GM12878 (cell line): ENCODE measurements around the gene CDC42SE1. TPM values are rescaled to one million over a fixed set of nuclear protein-coding genes. Genes with fewer than 3 reads are reported as not detected.

Experiments used
- ATAC-seq: fragments of 200-7000 bp; cut with Tn5 transposase; 3 replicates; pipeline ENCODE4 v1.9.1; 2020; ENCODE audit warnings: mild to moderate bottlenecking, moderate library complexity
- BruUV-seq: library from RNA; stranded (reverse); fragments of 400-500 nt; replicated peaks from 2 replicates; lab custom pipeline; 2021; lab: Mats Ljungman, UMichigan
- CTCF ChIA-PET: fragments of 300-600 bp; sonication (Branson Sonifier 250); formaldehyde crosslinking; extraction: SDS; loops from one replicate; lab custom pipeline; 2021; ENCODE audit warnings: inconsistent platforms; lab: Yijun Ruan, JAX
- POLR2A ChIA-PET: fragments of 350-600 bp; formaldehyde crosslinking; extraction: SDS; loops from one replicate; lab custom pipeline; 2021; ENCODE audit warnings: inconsistent platforms; lab: Charles Lee
- RAD21 ChIA-PET: fragments of 300-600 bp; sonication (Branson Sonifier 250); formaldehyde crosslinking; loops from one replicate; lab custom pipeline; 2023; ENCODE audit warnings: antibody characterized with exemption; ENCODE audit not compliant: unreplicated experiment; lab: Charles Lee
- SMC1A ChIA-PET: fragments of 300-600 bp; sonication (Branson Sonifier 250); formaldehyde crosslinking; loops from one replicate; lab custom pipeline; 2023; ENCODE audit not compliant: unreplicated experiment, uncharacterized antibody; lab: Charles Lee
- DNase-seq: peaks from one replicate; pipeline ENCODE4 v3.0.0-alpha.2; 2011; ENCODE audit warnings: low read depth, low spot score
- FAIRE-seq: peaks from 3 replicates; lab custom pipeline; 2011; peaks lifted over from hg19 to GRCh38; lab: Jason Lieb, UNC
- H2AFZ ChIP-seq: 2 replicates; pipeline ENCODE4 v1.6.0; 2011; ENCODE audit warnings: low read depth, low read length, control low read depth; ENCODE audit not compliant: control insufficient read depth
- H3K27ac ChIP-seq: 2 replicates; pipeline ENCODE4 v1.5.1; 2011; ENCODE audit warnings: control low read depth; ENCODE audit not compliant: control insufficient read depth, insufficient read depth
- H3K27me3 ChIP-seq, 2 experiments: replicated peaks in 1 of 2; 2 replicates each; pipeline versions ENCODE4 v1.6.0 to v1.6.1; 2011; ENCODE audit warnings: low read length in 1 of 2; ENCODE audit not compliant: control insufficient read depth in 2 of 2, insufficient read depth in 2 of 2
- H3K36me3 ChIP-seq, 2 experiments: 2 replicates each; pipeline ENCODE4 v1.5.1; 2011; ENCODE audit warnings: low read length in 1 of 2; ENCODE audit not compliant: control insufficient read depth in 2 of 2, insufficient read depth in 2 of 2
- H3K4me1 ChIP-seq: 2 replicates; pipeline ENCODE4 v1.6.1; 2011; ENCODE audit warnings: mild to moderate bottlenecking, low read length, moderate library complexity, mixed read lengths; ENCODE audit not compliant: control insufficient read depth, insufficient read depth
- H3K4me2 ChIP-seq: 2 replicates; pipeline ENCODE4 v1.6.0; 2011; ENCODE audit warnings: control low read depth; ENCODE audit not compliant: control insufficient read depth, insufficient read depth
- H3K4me3 ChIP-seq: fragments of 200-600 bp; sonication (generic); 2 replicates; pipeline ENCODE4 v1.5.1; 2016
- H3K79me2 ChIP-seq: 2 replicates; pipeline ENCODE4 v1.6.0; 2011; ENCODE audit warnings: low read length; ENCODE audit not compliant: control insufficient read depth, insufficient read depth
- H3K9ac ChIP-seq: 2 replicates; pipeline ENCODE4 v1.8.0; 2011; ENCODE audit warnings: low read length, control low read depth, mixed read lengths; ENCODE audit not compliant: control insufficient read depth, insufficient read depth
- H3K9me3 ChIP-seq: replicated peaks from 3 replicates; pipeline ENCODE4 v1.5.1; 2011; ENCODE audit warnings: mild to moderate bottlenecking, low read length; ENCODE audit not compliant: control insufficient read depth, insufficient read depth
- H4K20me1 ChIP-seq: 2 replicates; pipeline ENCODE4 v1.6.0; 2011; ENCODE audit not compliant: control insufficient read depth, insufficient read depth
- CREB1 ChIP-seq: IDR thresholded peaks from 2 replicates; pipeline ENCODE4 v1.6.1; 2012; ENCODE audit warnings: low read depth, mild to moderate bottlenecking, inconsistent platforms
- EED ChIP-seq: sonication (generic); IDR thresholded peaks from 2 replicates; pipeline ENCODE4 v1.6.1; 2016; ENCODE audit warnings: antibody characterized with exemption, low read depth
- ETV6 ChIP-seq, 2 experiments: fragments of 450-650 bp in 1 of 2; IDR thresholded peaks in 1 of 2; conservative IDR thresholded peaks in 1 of 2; 2 replicates each; pipeline ENCODE4 v1.6.1; 2014; ENCODE audit warnings: antibody characterized with exemption in 1 of 2, borderline replicate concordance in 1 of 2, low read depth in 1 of 2, mild to moderate bottlenecking in 1 of 2, moderate library complexity in 1 of 2
- EZH2 ChIP-seq: IDR thresholded peaks from 2 replicates; pipeline ENCODE4 v1.6.1; 2012; ENCODE audit warnings: low read depth, mild to moderate bottlenecking, control low read depth, inconsistent platforms, low read length, borderline replicate concordance; ENCODE audit not compliant: control insufficient read depth
- FOXM1 ChIP-seq: IDR thresholded peaks from 2 replicates; pipeline ENCODE4 v1.6.1; 2012; ENCODE audit warnings: low read depth, mild to moderate bottlenecking, inconsistent platforms, low read length, moderate library complexity
- MEF2A ChIP-seq: IDR thresholded peaks from 2 replicates; pipeline ENCODE4 v1.6.1; 2011; ENCODE audit warnings: low read depth, mild to moderate bottlenecking, low read length, moderate library complexity; ENCODE audit not compliant: insufficient read depth
- MYB ChIP-seq: fragments of 150-350 bp; IDR thresholded peaks from 2 replicates; pipeline ENCODE4 v1.6.1; 2014; ENCODE audit warnings: mild to moderate bottlenecking, low read depth, low read length, borderline replicate concordance
- NRF1 ChIP-seq: conservative IDR thresholded peaks from 2 replicates; pipeline ENCODE4 v1.6.1; 2011; ENCODE audit warnings: mild to moderate bottlenecking, low read depth, low read length, improper control_type of control experiment
- PAX5 ChIP-seq: IDR thresholded peaks from 2 replicates; pipeline ENCODE4 v1.6.1; 2011; ENCODE audit warnings: low read depth, low read length, borderline replicate concordance
- SRF ChIP-seq, 2 experiments: IDR thresholded peaks; 2 replicates each; pipeline ENCODE4 v1.6.1; 2011; ENCODE audit warnings: low read depth in 2 of 2, low read length in 2 of 2, mild to moderate bottlenecking in 1 of 2, moderate library complexity in 1 of 2
- ZNF207 ChIP-seq: fragments of 450-650 bp; IDR thresholded peaks from 2 replicates; pipeline ENCODE4 v1.6.1; 2014; ENCODE audit warnings: antibody characterized with exemption, mild to moderate bottlenecking, borderline replicate concordance
- ZNF274 ChIP-seq: IDR thresholded peaks from one replicate; pipeline ENCODE4 v1.8.0; 2011; ENCODE audit not compliant: insufficient read length, insufficient read depth
- WGBS: methylation state at CpG from one replicate; pipeline ENCODE4 v1.1.6; 2016; ENCODE audit warnings: low lambda C conversion rate; ENCODE audit not compliant: insufficient replicate concordance, insufficient coverage; ENCODE audit errors: missing lambda C conversion rate; 5-methylcytosine and 5-hydroxymethylcytosine counted together
- in situ Hi-C: fragments of 300-500 bp; cut with MboI; formaldehyde crosslinking; loops from 9 replicates; pipeline ENCODE4 v1.14.3; 2018; ENCODE audit warnings: mixed read lengths
- intact Hi-C: fragments of 100-400 bp; cut with micrococcal nuclease; formaldehyde crosslinking; loops from one replicate; pipeline ENCODE4 v1.14.2; 2022; ENCODE audit not compliant: unreplicated experiment
- polyA plus RNA-seq, 11 experiments: library from polyadenylated mRNA; depleted of rRNA in 4 of 11; unstranded in 6 of 11; stranded (reverse) in 5 of 11; fragments of >200 nt; fragmentation: Nextera tagmentation in 4 of 11; fragmentation: Illumina TruSeq in 1 of 11; extraction: Ambion mirVana in 4 of 11; extraction: Trizol in 1 of 11; gene quantifications; 1 replicate in 1 of 11; 2 replicates in 10 of 11; pipeline versions ENCODE4 v1.2.1 to v1.2.3, GENCODE V29; 2011 to 2016; ENCODE audit warnings: inconsistent platforms in 2 of 11, missing spikeins in 2 of 11, low read depth in 1 of 11
- total RNA-seq, 4 experiments: library from RNA; depleted of rRNA in 3 of 4; stranded (reverse); fragments of >200 nt in 3 of 4; fragmentation: Illumina TruSeq in 1 of 4; extraction: Trizol in 1 of 4; gene quantifications; 2 replicates each; pipeline versions ENCODE4 v1.2.1 to v1.2.3, GENCODE V29; 2013 to 2021
- TF ChIP-seq, protein P1 (sequence below): fragments of 150-350 bp; IDR thresholded peaks from 2 replicates; pipeline ENCODE4 v1.6.1; 2014; ENCODE audit warnings: mild to moderate bottlenecking, low read depth, low read length
- TF ChIP-seq, protein P2 (sequence below): fragments of 450-650 bp; IDR thresholded peaks from 2 replicates; pipeline ENCODE4 v1.6.1; 2014; ENCODE audit warnings: mild to moderate bottlenecking

The CDC42SE1 gene
- total and polyA plus RNA-seq, 10 of the 15 experiments (the other 5 are each of a cell fraction or from before 2014, with no cell fraction given): 35.7 to 112 (median 74.3) TPM

DNA sequence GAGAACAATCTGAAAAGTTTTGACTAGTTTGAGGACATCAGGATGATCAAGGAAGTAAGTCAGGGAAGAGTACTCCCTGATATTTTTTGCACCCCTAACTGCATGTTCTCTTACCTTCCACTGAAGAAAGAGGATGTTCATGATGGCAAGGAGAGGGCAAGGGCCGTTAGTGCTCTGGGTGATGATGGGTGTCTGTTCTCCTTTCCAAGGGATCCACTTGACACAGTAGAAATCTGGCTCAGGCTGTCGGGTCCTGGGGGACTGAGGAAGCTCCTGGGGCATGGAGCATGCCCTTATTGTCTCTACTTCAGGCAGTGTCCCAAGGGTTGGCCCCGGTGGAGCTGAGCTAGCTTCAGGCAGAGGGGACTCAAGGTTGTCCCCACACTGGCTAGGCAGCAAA, 57.4 kb downstream of the CDC42SE1 start:
- BruUV-seq: no TSS peak
- Histone ChIP-seq H3K27ac (no peak overlapping the region), H3K4me1 (peaks cover 7% of the 10 kb centered on the region), H4K20me1 (no peaks in the 10 kb centered on the region), H3K4me3 (no peak overlapping the region), H3K79me2 (peaks cover 5% of the 10 kb centered on the region)
- DNase-seq (no peak), ATAC-seq (no peak), FAIRE-seq (no peak)
- SMC1A ChIA-PET: interaction anchor here (1.3 to 1.6 kb wide), 2 partner anchors 28 to 80 kb away, joined by 3 read pairs; no protein-coding TSS in a partner anchor
- RAD21 ChIA-PET: no interaction called here
- TF ChIP-seq EZH2 (no peak), NRF1 (no peak), CREB1 (no peak), EED (no peak), FOXM1 (no peak), ETV6 (conservative IDR thresholded peaks at IDR 0.05 in 1 of 2, IDR thresholded peaks at IDR 0.05 in 1 of 2; ENCODE audit: borderline replicate concordance in 1 of 2, low read depth in 1 of 2) (no peak), ZNF207 (no peak), ZNF274 (no peak), MYB (no peak), PAX5 (no peak), MEF2A (no peak), SRF (IDR thresholded peaks at IDR 0.05; ENCODE audit: low read depth in 2 of 2, low read length in 2 of 2) (no peak)
- TF ChIP-seq, protein P1, sequence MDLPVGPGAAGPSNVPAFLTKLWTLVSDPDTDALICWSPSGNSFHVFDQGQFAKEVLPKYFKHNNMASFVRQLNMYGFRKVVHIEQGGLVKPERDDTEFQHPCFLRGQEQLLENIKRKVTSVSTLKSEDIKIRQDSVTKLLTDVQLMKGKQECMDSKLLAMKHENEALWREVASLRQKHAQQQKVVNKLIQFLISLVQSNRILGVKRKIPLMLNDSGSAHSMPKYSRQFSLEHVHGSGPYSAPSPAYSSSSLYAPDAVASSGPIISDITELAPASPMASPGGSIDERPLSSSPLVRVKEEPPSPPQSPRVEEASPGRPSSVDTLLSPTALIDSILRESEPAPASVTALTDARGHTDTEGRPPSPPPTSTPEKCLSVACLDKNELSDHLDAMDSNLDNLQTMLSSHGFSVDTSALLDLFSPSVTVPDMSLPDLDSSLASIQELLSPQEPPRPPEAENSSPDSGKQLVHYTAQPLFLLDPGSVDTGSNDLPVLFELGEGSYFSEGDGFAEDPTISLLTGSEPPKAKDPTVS: no peak
- TF ChIP-seq, protein P2, sequence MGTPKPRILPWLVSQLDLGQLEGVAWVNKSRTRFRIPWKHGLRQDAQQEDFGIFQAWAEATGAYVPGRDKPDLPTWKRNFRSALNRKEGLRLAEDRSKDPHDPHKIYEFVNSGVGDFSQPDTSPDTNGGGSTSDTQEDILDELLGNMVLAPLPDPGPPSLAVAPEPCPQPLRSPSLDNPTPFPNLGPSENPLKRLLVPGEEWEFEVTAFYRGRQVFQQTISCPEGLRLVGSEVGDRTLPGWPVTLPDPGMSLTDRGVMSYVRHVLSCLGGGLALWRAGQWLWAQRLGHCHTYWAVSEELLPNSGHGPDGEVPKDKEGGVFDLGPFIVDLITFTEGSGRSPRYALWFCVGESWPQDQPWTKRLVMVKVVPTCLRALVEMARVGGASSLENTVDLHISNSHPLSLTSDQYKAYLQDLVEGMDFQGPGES: no peak
- TF ChIP-seq, all 136 proteins: peak for 0
- intact Hi-C loops (no loop called here), in situ Hi-C loops (no loop called here)
- WGBS: 51% methylated on average over 3 of the region's 3 CpGs
- ChIA-PET POLR2A (interaction anchor here (0.6 kb wide), 1 partner anchor 1051 kb away, joined by 3 read pairs; no protein-coding TSS in a partner anchor), CTCF (interaction anchor here (0.6 to 16.2 kb wide), 4 partner anchors 8 to 26 kb away, joined by 3 to 252 read pairs (median 5); partner anchors contain the start of genes ANXA9 and CERS2)
- no peaks in the 10 kb centered on the region for H3K9me3 ChIP-seq
- no peaks in the 10 kb centered on the region for H3K27me3 ChIP-seq
- no peaks in the 10 kb centered on the region; a peak in 1 of 4 replicates for H3K36me3 ChIP-seq
- no peak overlapping the region for H2AFZ ChIP-seq
- H3K4me2 ChIP-seq: no peak overlapping the region
- no peak overlapping the region for H3K9ac ChIP-seq
